Measurements from ENCODE around the gene CDSN.

Gene CDSN

GRCh38 chr6:31162463-31163165 is 42.4 kb upstream of the CDSN start:
- TF ChIP-seq CTCF (conservative IDR thresholded peaks at IDR 0.05) = no peak
- no peak overlapping the region for H3K27ac ChIP-seq

GRCh38 chr6:31161216-31162126 is 41.2 kb upstream of the CDSN start:
- no peak overlapping the region for H3K27ac ChIP-seq
- TF ChIP-seq CTCF (conservative IDR thresholded peaks at IDR 0.05) = no peak

- peak overlapping the region; percentile 74 for H3K27ac ChIP-seq
- TF ChIP-seq CTCF (conservative IDR thresholded peaks at IDR 0.05) = no peak
Measured at GRCh38 chr6:31158863-31159855, 38.9 kb upstream of the CDSN start.

- H3K27ac ChIP-seq = peak within 1 kb of the TSS; percentile 74
- TF ChIP-seq CTCF (conservative IDR thresholded peaks at IDR 0.05) = no peak
Measured at GRCh38 chr6:31158140-31158862, 38.1 kb upstream of the CDSN start, which contains the start of gene TCF19. Gene TCF19, plus strand, starts transcription at chr6:31158589. Its CDS starts 881 bp downstream, at chr6:31159470.

- TF ChIP-seq CTCF (conservative IDR thresholded peaks at IDR 0.05) = no peak
- H3K27ac ChIP-seq = peak within 1 kb of the TSS; percentile 74
Measured at GRCh38 chr6:31157513-31158139, 37.4 kb upstream of the CDSN start, which contains the start of gene CCHCR1. Gene CCHCR1, minus strand, starts transcription at chr6:31157802. Its CDS starts 202 bp downstream, at chr6:31157600.

GRCh38 chr6:31156641-31157040 is 36.4 kb upstream of the CDSN start:
- no peak for TF ChIP-seq CTCF (conservative IDR thresholded peaks at IDR 0.05)
- H3K27ac ChIP-seq = no peak overlapping the region

All from VCaP (cell line).